ENCODE measurements around the gene SH3PXD2A. TPM values are rescaled to one million over a fixed set of nuclear protein-coding genes. Genes with fewer than 3 reads are reported as not detected.
"Not testable (repeated sequence)": the region's sequence is repeated elsewhere in the genome, so short reads cannot be mapped to it uniquely, and the experiment has no call there.

Gene SH3PXD2A
- total and polyA plus RNA-seq, 5 donors from 2014 or later: 0.24 to 15.4 (median 0.47) TPM

GRCh38 chr10:103776878-103777591 lies 78.3 kb downstream of the SH3PXD2A start:
- H3K27me3 Mint-ChIP-seq: no peaks in the 10 kb centered on the region
- no peak for ATAC-seq (ENCODE audit: low read depth in 2 of 2)

GRCh38 chr10:103775776-103776175 lies 79.6 kb downstream of the SH3PXD2A start:
- H3K4me1 ChIP-seq (ENCODE audit: control insufficient read depth, insufficient read depth, low read length, poor library complexity, severe bottlenecking): peaks cover 22% of the 10 kb centered on the region
- peaks cover 9 to 34% (median 16%) of the 10 kb centered on the region in 4 donors for H3K4me1 Mint-ChIP-seq
- no peaks in the 10 kb centered on the region for H3K9me3 ChIP-seq (ENCODE audit: control insufficient read depth in 2 of 2, low read length in 2 of 2)
- H3K36me3 ChIP-seq (ENCODE audit: control insufficient read depth, insufficient read depth, low read length): no peaks in the 10 kb centered on the region
- no peaks in the 10 kb centered on the region for H3K27me3 ChIP-seq (ENCODE audit: control insufficient read depth, insufficient read depth, low read length)
- no peak overlapping the region for H3K27ac ChIP-seq (ENCODE audit: insufficient read depth, low read length, poor library complexity, severe bottlenecking)
- H3K9me3 Mint-ChIP-seq: no peaks in the 10 kb centered on the region
- H3K4me3 Mint-ChIP-seq: no peak overlapping the region
- no peak overlapping the region for H3K27ac Mint-ChIP-seq
- no peak overlapping the region for H3K4me3 ChIP-seq (ENCODE audit: low read depth, low read length)
- no peak for DNase-seq
- no peak for ATAC-seq (ENCODE audit: low read depth in 2 of 2)
- no peaks in the 10 kb centered on the region for H3K27me3 Mint-ChIP-seq
- peaks cover 1% of the 10 kb centered on the region for H3K36me3 Mint-ChIP-seq

More at GRCh38 chr10:103776878-103777591, 78.3 kb downstream of the SH3PXD2A start:
- Mint-ChIP-seq H3K4me3 (peak overlapping the region in 1 of 4 donors; percentile 10), H3K27ac (peak overlapping the region in 2 of 3 donors; percentile 3 to 79), H3K4me1 (peaks cover 9 to 34% (median 14%) of the 10 kb centered on the region in 4 donors), H3K9me3 (no peaks in the 10 kb centered on the region), H3K36me3 (peaks cover 5% of the 10 kb centered on the region)
- Histone ChIP-seq H3K4me1 (ENCODE audit: control insufficient read depth, insufficient read depth, low read length, poor library complexity, severe bottlenecking) (peaks cover 12% of the 10 kb centered on the region), H3K27me3 (ENCODE audit: control insufficient read depth, insufficient read depth, low read length) (no peaks in the 10 kb centered on the region), H3K9me3 (ENCODE audit: control insufficient read depth in 2 of 2, low read length in 2 of 2) (no peaks in the 10 kb centered on the region), H3K4me3 (ENCODE audit: low read depth, low read length) (no peak overlapping the region), H3K36me3 (ENCODE audit: control insufficient read depth, insufficient read depth, low read length) (no peaks in the 10 kb centered on the region), H3K27ac (ENCODE audit: insufficient read depth, low read length, poor library complexity, severe bottlenecking) (no peak overlapping the region)
- DNase-seq: no peak

GRCh38 chr10:103772846-103773245 lies 82.5 kb downstream of the SH3PXD2A start:
- Mint-ChIP-seq H3K4me1 (peaks cover 23 to 58% (median 33%) of the 10 kb centered on the region in 4 donors), H3K4me3 (peak overlapping the region; percentile 87 to 92 (median 92)), H3K27ac (peak overlapping the region in 2 of 3 donors; percentile 95 to 96)
- H3K36me3 ChIP-seq (ENCODE audit: control insufficient read depth, insufficient read depth, low read length); DNase-seq; H3K36me3 Mint-ChIP-seq; H3K9me3 Mint-ChIP-seq; H3K27me3 ChIP-seq (ENCODE audit: control insufficient read depth, insufficient read depth, low read length); H3K27me3 Mint-ChIP-seq; ATAC-seq (ENCODE audit: low read depth in 2 of 2); H3K9me3 ChIP-seq (ENCODE audit: control insufficient read depth in 2 of 2, low read length in 2 of 2): not testable (repeated sequence)
- peaks cover 33% of the 10 kb centered on the region for H3K4me1 ChIP-seq (ENCODE audit: control insufficient read depth, insufficient read depth, low read length, poor library complexity, severe bottlenecking)
- H3K27ac ChIP-seq (ENCODE audit: insufficient read depth, low read length, poor library complexity, severe bottlenecking): peak overlapping the region; percentile 80
- peak overlapping the region; percentile 67 for H3K4me3 ChIP-seq (ENCODE audit: low read depth, low read length)

GRCh38 chr10:103772096-103772845 lies 83.1 kb downstream of the SH3PXD2A start:
- Mint-ChIP-seq H3K4me3 (peak overlapping the region; percentile 87 to 92 (median 92)), H3K4me1 (peaks cover 24 to 62% (median 38%) of the 10 kb centered on the region in 4 donors), H3K9me3 (no peaks in the 10 kb centered on the region), H3K36me3 (peaks cover 4% of the 10 kb centered on the region), H3K27me3 (no peaks in the 10 kb centered on the region), H3K27ac (peak overlapping the region; percentile 95 to 98 (median 96))
- ATAC-seq (ENCODE audit: low read depth in 2 of 2) (peak; percentile 76 to 77), DNase-seq (peak; percentile 54 to 86 (median 61))
- no peaks in the 10 kb centered on the region for H3K36me3 ChIP-seq (ENCODE audit: control insufficient read depth, insufficient read depth, low read length)
- H3K4me3 ChIP-seq (ENCODE audit: low read depth, low read length): peak overlapping the region; percentile 67
- peaks cover 36% of the 10 kb centered on the region for H3K4me1 ChIP-seq (ENCODE audit: control insufficient read depth, insufficient read depth, low read length, poor library complexity, severe bottlenecking)
- H3K27ac ChIP-seq (ENCODE audit: insufficient read depth, low read length, poor library complexity, severe bottlenecking): peak overlapping the region; percentile 80
- no peaks in the 10 kb centered on the region for H3K27me3 ChIP-seq (ENCODE audit: control insufficient read depth, insufficient read depth, low read length)
- no peaks in the 10 kb centered on the region for H3K9me3 ChIP-seq (ENCODE audit: control insufficient read depth in 2 of 2, low read length in 2 of 2)

GRCh38 chr10:103770139-103770538 lies 85.2 kb downstream of the SH3PXD2A start:
- Mint-ChIP-seq H3K27me3 (no peaks in the 10 kb centered on the region), H3K4me3 (peak overlapping the region in 1 of 4 donors; percentile 87), H3K27ac (no peak overlapping the region), H3K36me3 (peaks cover 4% of the 10 kb centered on the region), H3K4me1 (peaks cover 36 to 77% (median 54%) of the 10 kb centered on the region in 4 donors), H3K9me3 (no peaks in the 10 kb centered on the region)
- H3K4me3 ChIP-seq (ENCODE audit: low read depth, low read length): no peak overlapping the region
- H3K36me3 ChIP-seq (ENCODE audit: control insufficient read depth, insufficient read depth, low read length): no peaks in the 10 kb centered on the region
- DNase-seq (no peak), ATAC-seq (ENCODE audit: low read depth in 2 of 2) (no peak)
- no peaks in the 10 kb centered on the region for H3K27me3 ChIP-seq (ENCODE audit: control insufficient read depth, insufficient read depth, low read length)
- H3K27ac ChIP-seq (ENCODE audit: insufficient read depth, low read length, poor library complexity, severe bottlenecking): no peak overlapping the region
- peaks cover 57% of the 10 kb centered on the region for H3K4me1 ChIP-seq (ENCODE audit: control insufficient read depth, insufficient read depth, low read length, poor library complexity, severe bottlenecking)
- no peaks in the 10 kb centered on the region for H3K9me3 ChIP-seq (ENCODE audit: control insufficient read depth in 2 of 2, low read length in 2 of 2)

- H3K27me3 ChIP-seq (ENCODE audit: control insufficient read depth, insufficient read depth, low read length): no peaks in the 10 kb centered on the region
- H3K9me3 Mint-ChIP-seq: no peaks in the 10 kb centered on the region
- H3K36me3 Mint-ChIP-seq: peaks cover 4% of the 10 kb centered on the region
- no peaks in the 10 kb centered on the region for H3K27me3 Mint-ChIP-seq
- H3K4me1 ChIP-seq (ENCODE audit: control insufficient read depth, insufficient read depth, low read length, poor library complexity, severe bottlenecking): peaks cover 67% of the 10 kb centered on the region
- H3K4me3 ChIP-seq (ENCODE audit: low read depth, low read length): no peak overlapping the region
- peak overlapping the region in 1 of 4 donors; percentile 87 for H3K4me3 Mint-ChIP-seq
- H3K36me3 ChIP-seq (ENCODE audit: control insufficient read depth, insufficient read depth, low read length): no peaks in the 10 kb centered on the region
- ATAC-seq (ENCODE audit: low read depth in 2 of 2) (no peak), DNase-seq (no peak)
- no peaks in the 10 kb centered on the region for H3K9me3 ChIP-seq (ENCODE audit: control insufficient read depth in 2 of 2, low read length in 2 of 2)
- peak overlapping the region in 2 of 3 donors; percentile 10 to 94 for H3K27ac Mint-ChIP-seq
- H3K4me1 Mint-ChIP-seq: peaks cover 34 to 85% (median 62%) of the 10 kb centered on the region in 4 donors
- no peak overlapping the region for H3K27ac ChIP-seq (ENCODE audit: insufficient read depth, low read length, poor library complexity, severe bottlenecking)
Measured at GRCh38 chr10:103769176-103769575, 86.2 kb downstream of the SH3PXD2A start.

GRCh38 chr10:103768345-103768744 lies 87.0 kb downstream of the SH3PXD2A start:
- Histone ChIP-seq H3K9me3 (ENCODE audit: control insufficient read depth in 2 of 2, low read length in 2 of 2) (no peaks in the 10 kb centered on the region), H3K4me1 (ENCODE audit: control insufficient read depth, insufficient read depth, low read length, poor library complexity, severe bottlenecking) (peaks cover 75% of the 10 kb centered on the region), H3K27ac (ENCODE audit: insufficient read depth, low read length, poor library complexity, severe bottlenecking) (no peak overlapping the region), H3K27me3 (ENCODE audit: control insufficient read depth, insufficient read depth, low read length) (no peaks in the 10 kb centered on the region), H3K36me3 (ENCODE audit: control insufficient read depth, insufficient read depth, low read length) (no peaks in the 10 kb centered on the region), H3K4me3 (ENCODE audit: low read depth, low read length) (no peak overlapping the region)
- H3K4me3 Mint-ChIP-seq: peak overlapping the region in 2 of 4 donors; percentile 0 to 87
- peaks cover 4% of the 10 kb centered on the region for H3K36me3 Mint-ChIP-seq
- peak overlapping the region; percentile 60 to 96 (median 94) for H3K27ac Mint-ChIP-seq
- DNase-seq: no peak
- ATAC-seq (ENCODE audit: low read depth in 2 of 2): no peak
- no peaks in the 10 kb centered on the region for H3K27me3 Mint-ChIP-seq
- H3K9me3 Mint-ChIP-seq: no peaks in the 10 kb centered on the region
- peaks cover 32 to 91% (median 67%) of the 10 kb centered on the region in 4 donors for H3K4me1 Mint-ChIP-seq
